Activated naive CD4-positive, alpha-beta T cell treated with anti-CD3 and anti-CD28 coated beads, Interleukin-2, amount 10 ng/mL, durations not matched to agents 7 days and 5 days (primary cell): ENCODE data around the gene MED9.
"Not testable (repeated sequence)": the region's sequence is repeated elsewhere in the genome, so short reads cannot be mapped to it uniquely, and the experiment has no call there.

ENCODE experiments used
- CTCF ChIA-PET: fragments of 350-600 bp; sonication (Branson Sonifier 250); formaldehyde crosslinking; loops from one replicate; lab custom pipeline; 2021; ENCODE audit warnings: antibody characterized with exemption; lab: Charles Lee
- DNase-seq: peaks from one replicate; pipeline ENCODE4 v3.0.0-alpha.2; 2020
- H3K27ac Mint-ChIP-seq: one replicate; pipeline ENCODE4 v1.8.0; 2021; ENCODE audit warnings: mild to moderate bottlenecking, moderate library complexity, mixed read lengths
- H3K27me3 Mint-ChIP-seq: one replicate; pipeline ENCODE4 v1.8.0; 2021; ENCODE audit warnings: mild to moderate bottlenecking, mixed read lengths
- H3K36me3 Mint-ChIP-seq: one replicate; pipeline ENCODE4 v1.8.0; 2021; ENCODE audit warnings: mixed read lengths
- H3K4me1 Mint-ChIP-seq: one replicate; pipeline ENCODE4 v1.8.0; 2021; ENCODE audit warnings: mixed read lengths
- H3K4me3 Mint-ChIP-seq: one replicate; pipeline ENCODE4 v1.8.0; 2021; ENCODE audit warnings: mild to moderate bottlenecking, moderate library complexity, mixed read lengths
- H3K9me3 Mint-ChIP-seq: one replicate; pipeline ENCODE4 v1.8.0; 2021; ENCODE audit warnings: mixed read lengths

Gene MED9

GRCh38 chr17:17445925-17446665, 30.7 kb upstream of the MED9 start:
- Mint-ChIP-seq H3K9me3 (no peaks in the 10 kb centered on the region), H3K4me3 (no peak overlapping the region), H3K27me3 (peaks cover 37% of the 10 kb centered on the region), H3K27ac (no peak overlapping the region), H3K36me3 (no peaks in the 10 kb centered on the region), H3K4me1 (no peaks in the 10 kb centered on the region)
- CTCF ChIA-PET = no interaction called here
- no peak for DNase-seq

GRCh38 chr17:17446666-17447155, 30.1 kb upstream of the MED9 start:
- Mint-ChIP-seq H3K9me3 (no peaks in the 10 kb centered on the region), H3K36me3 (no peaks in the 10 kb centered on the region), H3K4me3 (no peak overlapping the region), H3K27me3 (peaks cover 37% of the 10 kb centered on the region), H3K27ac (no peak overlapping the region), H3K4me1 (no peaks in the 10 kb centered on the region)
- no peak for DNase-seq
- CTCF ChIA-PET = no interaction called here

- Mint-ChIP-seq H3K4me3 (no peak overlapping the region), H3K9me3 (no peaks in the 10 kb centered on the region), H3K27ac (no peak overlapping the region), H3K27me3 (peaks cover 37% of the 10 kb centered on the region), H3K36me3 (no peaks in the 10 kb centered on the region), H3K4me1 (no peaks in the 10 kb centered on the region)
- CTCF ChIA-PET = no interaction called here
- no peak for DNase-seq
Observed at GRCh38 chr17:17447264-17447663, 29.5 kb upstream of the MED9 start.

GRCh38 chr17:17448076-17448475, 28.7 kb upstream of the MED9 start:
- Mint-ChIP-seq H3K27me3 (peaks cover 37% of the 10 kb centered on the region), H3K9me3 (no peaks in the 10 kb centered on the region), H3K27ac (no peak overlapping the region), H3K36me3 (no peaks in the 10 kb centered on the region), H3K4me1 (no peaks in the 10 kb centered on the region), H3K4me3 (no peak overlapping the region)
- no peak for DNase-seq
- CTCF ChIA-PET = no interaction called here

- DNase-seq = no peak
- Mint-ChIP-seq H3K9me3 (no peaks in the 10 kb centered on the region), H3K4me3 (no peak overlapping the region), H3K27ac (no peak overlapping the region), H3K36me3 (no peaks in the 10 kb centered on the region), H3K4me1 (no peaks in the 10 kb centered on the region), H3K27me3 (peaks cover 36% of the 10 kb centered on the region)
- CTCF ChIA-PET = no interaction called here
Observed at GRCh38 chr17:17448723-17449122, 28.1 kb upstream of the MED9 start.

GRCh38 chr17:17453088-17453487, 23.7 kb upstream of the MED9 start:
- peaks cover 21% of the 10 kb centered on the region for H3K27me3 Mint-ChIP-seq
- no peaks in the 10 kb centered on the region for H3K36me3 Mint-ChIP-seq
- no peak for DNase-seq
- H3K9me3 Mint-ChIP-seq = no peaks in the 10 kb centered on the region
- H3K4me1 Mint-ChIP-seq = no peaks in the 10 kb centered on the region
- no peak overlapping the region for H3K27ac Mint-ChIP-seq
- CTCF ChIA-PET = no interaction called here
- no peak overlapping the region for H3K4me3 Mint-ChIP-seq

GRCh38 chr17:17454276-17454675, 22.5 kb upstream of the MED9 start:
- Mint-ChIP-seq H3K27me3 (peaks cover 21% of the 10 kb centered on the region), H3K36me3 (no peaks in the 10 kb centered on the region), H3K4me1 (no peaks in the 10 kb centered on the region), H3K27ac (no peak overlapping the region), H3K4me3 (no peak overlapping the region), H3K9me3 (no peaks in the 10 kb centered on the region)
- DNase-seq = no peak
- CTCF ChIA-PET = no interaction called here

GRCh38 chr17:17454700-17455099, 22.1 kb upstream of the MED9 start:
- not testable (repeated sequence) for H3K4me3 Mint-ChIP-seq, DNase-seq, H3K27ac Mint-ChIP-seq, H3K36me3 Mint-ChIP-seq, H3K9me3 Mint-ChIP-seq, H3K4me1 Mint-ChIP-seq
- CTCF ChIA-PET = interaction anchor here (1.9 kb wide), 1 partner anchor 98 kb away, joined by 6 read pairs; no protein-coding TSS in a partner anchor
- peaks cover 21% of the 10 kb centered on the region for H3K27me3 Mint-ChIP-seq

GRCh38 chr17:17455173-17455572, 21.6 kb upstream of the MED9 start:
- Mint-ChIP-seq H3K27me3 (peaks cover 21% of the 10 kb centered on the region), H3K36me3 (no peaks in the 10 kb centered on the region), H3K27ac (no peak overlapping the region), H3K9me3 (peaks cover 4% of the 10 kb centered on the region), H3K4me3 (no peak overlapping the region), H3K4me1 (no peaks in the 10 kb centered on the region)
- no peak for DNase-seq
- CTCF ChIA-PET = interaction anchor here (1.9 kb wide), 1 partner anchor 99 kb away, joined by 6 read pairs; no protein-coding TSS in a partner anchor

GRCh38 chr17:17456251-17456650, 20.5 kb upstream of the MED9 start:
- Mint-ChIP-seq H3K36me3 (no peaks in the 10 kb centered on the region), H3K27me3 (peaks cover 14% of the 10 kb centered on the region), H3K4me1 (no peaks in the 10 kb centered on the region), H3K27ac (no peak overlapping the region), H3K4me3 (no peak overlapping the region), H3K9me3 (peaks cover 4% of the 10 kb centered on the region)
- no peak for DNase-seq
- CTCF ChIA-PET = interaction anchor here (1.6 to 1.9 kb wide), 2 partner anchors 16 to 100 kb away, joined by 5 to 6 read pairs; no protein-coding TSS in a partner anchor

- Mint-ChIP-seq H3K4me1 (no peaks in the 10 kb centered on the region), H3K27me3 (peaks cover 14% of the 10 kb centered on the region), H3K9me3 (peaks cover 4% of the 10 kb centered on the region), H3K36me3 (no peaks in the 10 kb centered on the region), H3K27ac (no peak overlapping the region), H3K4me3 (no peak overlapping the region)
- no peak for DNase-seq
- CTCF ChIA-PET = no interaction called here
Observed at GRCh38 chr17:17457680-17458079, 19.1 kb upstream of the MED9 start.

- Mint-ChIP-seq H3K27ac (no peak overlapping the region), H3K4me3 (no peak overlapping the region)
- CTCF ChIA-PET = no interaction called here
Observed at GRCh38 chr17:17460038-17460437, 16.8 kb upstream of the MED9 start.

GRCh38 chr17:17462048-17462824, 14.6 kb upstream of the MED9 start:
- Mint-ChIP-seq H3K27ac (no peak overlapping the region), H3K9me3 (peaks cover 4% of the 10 kb centered on the region), H3K4me1 (no peaks in the 10 kb centered on the region), H3K27me3 (peaks cover 20% of the 10 kb centered on the region), H3K4me3 (no peak overlapping the region), H3K36me3 (no peaks in the 10 kb centered on the region)
- CTCF ChIA-PET = no interaction called here
- no peak for DNase-seq

More at GRCh38 chr17:17460038-17460437, 16.8 kb upstream of the MED9 start:
- peaks cover 22% of the 10 kb centered on the region for H3K27me3 Mint-ChIP-seq
- peaks cover 4% of the 10 kb centered on the region for H3K9me3 Mint-ChIP-seq
- no peak for DNase-seq
- no peaks in the 10 kb centered on the region for H3K4me1 Mint-ChIP-seq
- H3K36me3 Mint-ChIP-seq = no peaks in the 10 kb centered on the region

- Mint-ChIP-seq H3K4me3 (no peak overlapping the region), H3K27me3 (peaks cover 31% of the 10 kb centered on the region), H3K27ac (no peak overlapping the region), H3K9me3 (peaks cover 4% of the 10 kb centered on the region), H3K4me1 (no peaks in the 10 kb centered on the region), H3K36me3 (no peaks in the 10 kb centered on the region)
- CTCF ChIA-PET = no interaction called here
- DNase-seq = no peak
Observed at GRCh38 chr17:17463821-17464220, 13.0 kb upstream of the MED9 start.
